Measurements from ENCODE around the gene BCLAF1.

The BCLAF1 gene

DNA sequence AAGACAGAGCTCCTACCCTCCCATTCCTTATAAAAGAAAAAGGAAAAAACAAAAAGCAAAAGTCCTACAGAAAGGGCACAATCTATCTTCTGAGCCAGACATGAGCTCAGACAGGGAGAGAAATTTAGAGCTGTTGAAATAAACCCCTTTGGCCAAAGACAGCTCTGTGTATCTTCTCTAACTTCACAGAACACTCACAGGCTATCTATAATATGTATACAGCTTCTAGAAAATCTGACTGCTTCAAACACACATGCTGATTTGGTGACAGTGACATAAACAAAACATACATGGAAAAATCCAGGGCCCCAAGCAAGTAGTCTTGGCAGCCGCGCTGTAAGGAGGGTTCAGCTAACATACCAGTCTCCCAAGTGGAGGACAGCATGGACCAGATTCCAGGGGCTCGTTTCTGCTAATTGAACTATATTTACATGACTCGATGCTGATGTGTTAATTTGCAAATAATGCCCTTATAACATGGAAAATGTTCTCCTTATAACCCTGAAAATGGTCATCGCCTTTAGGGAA is 76.6 kb downstream of the BCLAF1 start:
- TF ChIP-seq ZNF8 (CRISPR knock-in tag; IDR thresholded peaks at IDR 0.05) (no peak), BACH2 (CRISPR knock-in tag; IDR thresholded peaks at IDR 0.05; ENCODE audit: borderline replicate concordance) (no peak), ZC3H10 (CRISPR knock-in tag; IDR thresholded peaks at IDR 0.05) (no peak), RARB (CRISPR knock-in tag; IDR thresholded peaks at IDR 0.05) (no peak), PPARA (CRISPR knock-in tag; IDR thresholded peaks at IDR 0.05; ENCODE audit: borderline replicate concordance) (no peak), ZFP30 (CRISPR knock-in tag; IDR thresholded peaks at IDR 0.05) (no peak), ZFP3 (CRISPR knock-in tag; IDR thresholded peaks at IDR 0.05) (no peak), TOX (CRISPR knock-in tag; IDR thresholded peaks at IDR 0.05; ENCODE audit: borderline replicate concordance) (no peak), ZNF565 (CRISPR knock-in tag; conservative IDR thresholded peaks at IDR 0.05; ENCODE audit: low read depth) (no peak), ISL1 (CRISPR knock-in tag; IDR thresholded peaks at IDR 0.05) (no peak), OSR1 (CRISPR knock-in tag; IDR thresholded peaks at IDR 0.05) (no peak), ARNTL (CRISPR knock-in tag; IDR thresholded peaks at IDR 0.05; ENCODE audit: borderline replicate concordance, low read depth) (no peak), ZNF70 (CRISPR knock-in tag; IDR thresholded peaks at IDR 0.05) (no peak), ESRRG (CRISPR knock-in tag; IDR thresholded peaks at IDR 0.05) (no peak), GLIS3 (CRISPR knock-in tag; IDR thresholded peaks at IDR 0.05) (no peak)
- TF ChIP-seq, protein P1, sequence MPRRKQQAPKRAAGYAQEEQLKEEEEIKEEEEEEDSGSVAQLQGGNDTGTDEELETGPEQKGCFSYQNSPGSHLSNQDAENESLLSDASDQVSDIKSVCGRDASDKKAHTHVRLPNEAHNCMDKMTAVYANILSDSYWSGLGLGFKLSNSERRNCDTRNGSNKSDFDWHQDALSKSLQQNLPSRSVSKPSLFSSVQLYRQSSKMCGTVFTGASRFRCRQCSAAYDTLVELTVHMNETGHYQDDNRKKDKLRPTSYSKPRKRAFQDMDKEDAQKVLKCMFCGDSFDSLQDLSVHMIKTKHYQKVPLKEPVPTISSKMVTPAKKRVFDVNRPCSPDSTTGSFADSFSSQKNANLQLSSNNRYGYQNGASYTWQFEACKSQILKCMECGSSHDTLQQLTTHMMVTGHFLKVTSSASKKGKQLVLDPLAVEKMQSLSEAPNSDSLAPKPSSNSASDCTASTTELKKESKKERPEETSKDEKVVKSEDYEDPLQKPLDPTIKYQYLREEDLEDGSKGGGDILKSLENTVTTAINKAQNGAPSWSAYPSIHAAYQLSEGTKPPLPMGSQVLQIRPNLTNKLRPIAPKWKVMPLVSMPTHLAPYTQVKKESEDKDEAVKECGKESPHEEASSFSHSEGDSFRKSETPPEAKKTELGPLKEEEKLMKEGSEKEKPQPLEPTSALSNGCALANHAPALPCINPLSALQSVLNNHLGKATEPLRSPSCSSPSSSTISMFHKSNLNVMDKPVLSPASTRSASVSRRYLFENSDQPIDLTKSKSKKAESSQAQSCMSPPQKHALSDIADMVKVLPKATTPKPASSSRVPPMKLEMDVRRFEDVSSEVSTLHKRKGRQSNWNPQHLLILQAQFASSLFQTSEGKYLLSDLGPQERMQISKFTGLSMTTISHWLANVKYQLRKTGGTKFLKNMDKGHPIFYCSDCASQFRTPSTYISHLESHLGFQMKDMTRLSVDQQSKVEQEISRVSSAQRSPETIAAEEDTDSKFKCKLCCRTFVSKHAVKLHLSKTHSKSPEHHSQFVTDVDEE (CRISPR knock-in tag; IDR thresholded peaks at IDR 0.05), result no peak
- TF ChIP-seq, protein P2, sequence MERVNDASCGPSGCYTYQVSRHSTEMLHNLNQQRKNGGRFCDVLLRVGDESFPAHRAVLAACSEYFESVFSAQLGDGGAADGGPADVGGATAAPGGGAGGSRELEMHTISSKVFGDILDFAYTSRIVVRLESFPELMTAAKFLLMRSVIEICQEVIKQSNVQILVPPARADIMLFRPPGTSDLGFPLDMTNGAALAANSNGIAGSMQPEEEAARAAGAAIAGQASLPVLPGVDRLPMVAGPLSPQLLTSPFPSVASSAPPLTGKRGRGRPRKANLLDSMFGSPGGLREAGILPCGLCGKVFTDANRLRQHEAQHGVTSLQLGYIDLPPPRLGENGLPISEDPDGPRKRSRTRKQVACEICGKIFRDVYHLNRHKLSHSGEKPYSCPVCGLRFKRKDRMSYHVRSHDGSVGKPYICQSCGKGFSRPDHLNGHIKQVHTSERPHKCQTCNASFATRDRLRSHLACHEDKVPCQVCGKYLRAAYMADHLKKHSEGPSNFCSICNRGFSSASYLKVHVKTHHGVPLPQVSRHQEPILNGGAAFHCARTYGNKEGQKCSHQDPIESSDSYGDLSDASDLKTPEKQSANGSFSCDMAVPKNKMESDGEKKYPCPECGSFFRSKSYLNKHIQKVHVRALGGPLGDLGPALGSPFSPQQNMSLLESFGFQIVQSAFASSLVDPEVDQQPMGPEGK (CRISPR knock-in tag; IDR thresholded peaks at IDR 0.05; ENCODE audit: borderline replicate concordance), result no peak
- ATAC-seq, result no peak

DNA sequence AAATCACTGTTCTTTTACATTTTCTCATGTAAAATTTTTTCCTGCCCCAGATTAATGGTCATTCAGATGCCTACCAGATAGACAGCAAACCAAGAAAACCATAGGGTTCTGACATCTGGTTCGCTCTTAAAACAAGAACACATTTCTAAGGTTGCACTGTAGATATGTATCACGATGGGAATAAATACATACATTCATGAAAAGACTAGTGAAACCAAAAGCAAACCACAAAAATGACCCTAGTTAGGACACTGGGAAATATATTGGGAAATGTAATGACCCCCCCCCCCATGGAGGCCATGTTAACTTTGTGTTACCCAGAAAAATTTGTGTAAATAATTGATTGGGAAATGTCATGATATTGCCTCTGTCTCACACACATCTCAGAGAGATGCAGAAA is 77.0 kb downstream of the BCLAF1 start:
- TF ChIP-seq ZC3H10 (CRISPR knock-in tag; IDR thresholded peaks at IDR 0.05), result no peak
- TF ChIP-seq, protein P1 (CRISPR knock-in tag; IDR thresholded peaks at IDR 0.05), result no peak
- TF ChIP-seq ZNF70 (CRISPR knock-in tag; IDR thresholded peaks at IDR 0.05), result no peak
- TF ChIP-seq GLIS3 (CRISPR knock-in tag; IDR thresholded peaks at IDR 0.05), result no peak
- no peak for TF ChIP-seq TCF4 (CRISPR knock-in tag; IDR thresholded peaks at IDR 0.05; ENCODE audit: borderline replicate concordance)
- no peak for TF ChIP-seq RARB (CRISPR knock-in tag; IDR thresholded peaks at IDR 0.05)
- TF ChIP-seq ESRRG (CRISPR knock-in tag; IDR thresholded peaks at IDR 0.05), result no peak
- no peak for TF ChIP-seq TOX (CRISPR knock-in tag; IDR thresholded peaks at IDR 0.05; ENCODE audit: borderline replicate concordance)
- TF ChIP-seq, protein P3, sequence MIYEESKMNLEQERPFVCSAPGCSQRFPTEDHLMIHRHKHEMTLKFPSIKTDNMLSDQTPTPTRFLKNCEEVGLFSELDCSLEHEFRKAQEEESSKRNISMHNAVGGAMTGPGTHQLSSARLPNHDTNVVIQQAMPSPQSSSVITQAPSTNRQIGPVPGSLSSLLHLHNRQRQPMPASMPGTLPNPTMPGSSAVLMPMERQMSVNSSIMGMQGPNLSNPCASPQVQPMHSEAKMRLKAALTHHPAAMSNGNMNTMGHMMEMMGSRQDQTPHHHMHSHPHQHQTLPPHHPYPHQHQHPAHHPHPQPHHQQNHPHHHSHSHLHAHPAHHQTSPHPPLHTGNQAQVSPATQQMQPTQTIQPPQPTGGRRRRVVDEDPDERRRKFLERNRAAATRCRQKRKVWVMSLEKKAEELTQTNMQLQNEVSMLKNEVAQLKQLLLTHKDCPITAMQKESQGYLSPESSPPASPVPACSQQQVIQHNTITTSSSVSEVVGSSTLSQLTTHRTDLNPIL (CRISPR knock-in tag; IDR thresholded peaks at IDR 0.05; ENCODE audit: low read depth), result no peak
- TF ChIP-seq ARNTL (CRISPR knock-in tag; IDR thresholded peaks at IDR 0.05; ENCODE audit: borderline replicate concordance, low read depth), result no peak
- ATAC-seq, result no peak

DNA sequence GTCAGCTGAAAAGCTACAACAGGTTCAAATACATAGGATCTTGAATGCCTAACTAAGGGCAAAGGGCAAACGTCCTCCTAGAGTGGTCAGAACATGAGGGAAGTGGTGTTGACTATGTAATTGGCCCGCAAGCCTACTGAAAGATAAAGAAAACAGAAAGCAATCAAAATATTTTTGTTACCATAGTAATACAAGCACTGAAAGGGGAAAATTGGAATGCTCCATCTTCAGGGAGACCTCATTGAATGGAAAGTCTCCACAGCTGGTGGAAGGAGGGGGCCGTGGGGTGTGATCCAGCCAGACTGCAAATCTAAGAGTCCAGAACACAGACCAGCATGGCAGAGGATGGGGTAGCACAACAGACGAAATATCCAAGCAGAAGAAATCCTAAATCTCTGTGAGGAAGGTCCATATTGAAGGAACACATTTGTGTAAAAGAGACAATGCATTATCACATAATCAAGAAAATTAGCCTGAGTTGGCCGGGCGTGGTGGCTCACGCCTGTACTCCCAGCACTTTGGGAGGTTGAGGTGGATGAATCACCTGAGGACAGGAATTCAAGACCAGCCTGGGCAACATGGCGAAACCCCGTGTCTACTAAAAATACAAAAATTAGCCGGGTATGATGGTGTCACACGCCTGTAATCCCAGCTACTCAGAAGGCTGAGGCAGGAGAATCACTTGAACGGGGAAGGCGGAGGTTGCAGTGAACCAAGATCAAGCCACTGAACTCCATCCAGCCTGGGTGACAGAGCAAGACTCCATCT is 79.1 kb downstream of the BCLAF1 start:
- no peak for ATAC-seq
- TF ChIP-seq, protein P1 (CRISPR knock-in tag; IDR thresholded peaks at IDR 0.05), result no peak
